ENCODE data around the gene CNTD1.

The CNTD1 gene

DNA sequence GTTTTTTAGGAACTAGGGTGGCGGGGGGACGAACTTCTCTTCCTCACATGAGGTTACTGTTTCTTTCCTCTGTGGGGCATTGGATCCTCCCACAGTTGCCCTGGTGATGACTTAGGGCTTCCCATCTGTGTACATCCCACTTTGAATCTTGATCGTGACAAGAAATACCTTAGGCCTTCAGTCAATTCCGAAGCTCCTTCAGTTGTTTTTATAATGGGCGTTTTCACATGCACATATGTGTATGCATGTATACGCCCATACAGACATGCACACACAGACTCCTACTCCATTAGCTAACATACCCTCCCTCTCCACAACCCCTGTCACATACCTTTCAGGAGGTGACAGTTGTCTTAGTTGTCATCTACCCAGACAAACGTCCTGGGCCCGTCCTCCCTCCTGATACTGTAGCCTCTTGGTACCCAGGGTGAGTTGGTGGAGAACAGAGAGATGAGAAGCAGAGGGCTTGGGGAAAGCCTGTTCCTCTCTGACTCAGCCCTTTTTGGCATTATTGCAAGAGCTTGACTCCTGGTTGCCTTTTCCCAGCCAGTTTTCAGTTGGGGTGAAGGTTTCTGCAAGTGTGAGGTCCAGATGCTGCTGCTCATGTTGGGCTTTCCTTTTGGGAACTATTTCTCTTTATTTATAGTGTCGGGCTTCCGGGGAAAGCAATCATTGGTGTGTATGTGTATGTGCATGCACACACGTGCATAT lies 43.5 kb downstream of the CNTD1 start:
- no peak overlapping the region for H3K9ac ChIP-seq (ENCODE audit: low read length)
- peaks cover 83% of the 10 kb centered on the region for H3K36me3 ChIP-seq (ENCODE audit: control insufficient read depth, insufficient read depth, low read length)
- no peak overlapping the region for H3K27ac ChIP-seq (ENCODE audit: low read depth, low read length)
- no peaks in the 10 kb centered on the region for H3K27me3 ChIP-seq (ENCODE audit: control insufficient read depth, insufficient read depth, low read length)
- no peaks in the 10 kb centered on the region for H3K4me1 ChIP-seq (ENCODE audit: control insufficient read depth, insufficient read depth, low read length)
- H3K4me3 ChIP-seq (ENCODE audit: low read depth, low read length), result no peak overlapping the region
- no peaks in the 10 kb centered on the region for H3K9me3 ChIP-seq (ENCODE audit: control insufficient read depth, insufficient read depth, low read depth, low read length)

DNA sequence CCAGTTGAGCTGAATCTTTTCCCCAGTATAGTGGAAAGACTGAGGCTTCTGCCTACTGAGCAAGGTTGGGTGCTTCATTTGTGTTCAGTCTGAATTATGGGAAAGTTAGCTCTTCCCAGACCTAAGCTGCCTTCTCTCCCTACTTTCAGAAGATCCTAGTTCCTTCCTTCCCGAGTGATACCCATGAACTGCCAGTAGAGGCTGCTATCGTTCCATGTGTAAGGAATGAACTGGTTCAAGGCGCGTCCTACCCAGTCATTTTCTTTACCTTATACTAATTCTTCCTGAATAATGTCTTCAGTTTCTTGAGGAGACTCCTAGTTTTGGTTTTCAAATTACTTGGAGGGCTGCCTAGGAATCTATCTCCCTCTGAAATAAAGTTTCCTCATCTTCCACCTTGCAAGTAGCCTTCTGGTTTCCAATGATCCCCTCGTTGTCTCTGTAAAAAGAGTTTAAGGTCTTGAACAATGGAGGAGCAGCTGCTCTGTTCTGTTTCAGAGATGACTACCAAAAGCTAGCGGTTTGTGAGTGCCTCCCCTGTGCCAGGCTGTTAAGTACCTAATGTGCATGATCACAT lies 44.8 kb downstream of the CNTD1 start:
- Histone ChIP-seq H3K4me1 (ENCODE audit: control insufficient read depth, insufficient read depth, low read length) (no peaks in the 10 kb centered on the region), H3K4me3 (ENCODE audit: low read depth, low read length) (no peak overlapping the region), H3K36me3 (ENCODE audit: control insufficient read depth, insufficient read depth, low read length) (peaks cover 70% of the 10 kb centered on the region), H3K27me3 (ENCODE audit: control insufficient read depth, insufficient read depth, low read length) (no peaks in the 10 kb centered on the region), H3K27ac (ENCODE audit: low read depth, low read length) (no peak overlapping the region), H3K9ac (ENCODE audit: low read length) (no peak overlapping the region), H3K9me3 (ENCODE audit: control insufficient read depth, insufficient read depth, low read depth, low read length) (no peaks in the 10 kb centered on the region)

DNA sequence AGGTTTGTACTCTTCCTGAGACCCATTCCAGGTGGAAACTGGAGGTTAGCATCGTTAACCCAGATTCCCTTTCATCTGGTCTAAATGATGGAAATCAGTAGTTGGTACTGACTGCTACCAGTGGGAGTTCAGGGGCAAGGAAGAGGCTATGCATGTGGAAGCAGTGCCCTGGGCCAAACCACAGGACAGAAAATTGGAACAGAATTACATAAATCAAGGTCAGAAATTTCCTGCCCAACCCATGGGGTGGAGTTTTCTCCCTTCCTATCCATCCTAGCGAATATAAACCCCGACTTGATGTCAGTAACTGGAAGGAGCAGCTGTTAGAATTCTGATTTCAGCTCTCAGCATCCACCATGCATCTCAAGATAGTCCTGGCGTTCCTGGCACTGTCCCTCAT lies 45.6 kb downstream of the CNTD1 start, which contains the start of gene AOC2:
Gene AOC2 (plus strand): TSS at position 310 of the 400 bp plus-strand sequence. CDS start 47 bp downstream, at position 357.
- Histone ChIP-seq H3K9ac (ENCODE audit: low read length) (no peak within 1 kb of the TSS), H3K27me3 (ENCODE audit: control insufficient read depth, insufficient read depth, low read length) (no peaks in the 10 kb centered on the region), H3K36me3 (ENCODE audit: control insufficient read depth, insufficient read depth, low read length) (peaks cover 62% of the 10 kb centered on the region), H3K4me3 (ENCODE audit: low read depth, low read length) (no peak within 1 kb of the TSS), H3K9me3 (ENCODE audit: control insufficient read depth, insufficient read depth, low read depth, low read length) (no peaks in the 10 kb centered on the region), H3K27ac (ENCODE audit: low read depth, low read length) (no peak within 1 kb of the TSS), H3K4me1 (ENCODE audit: control insufficient read depth, insufficient read depth, low read length) (no peaks in the 10 kb centered on the region)

DNA sequence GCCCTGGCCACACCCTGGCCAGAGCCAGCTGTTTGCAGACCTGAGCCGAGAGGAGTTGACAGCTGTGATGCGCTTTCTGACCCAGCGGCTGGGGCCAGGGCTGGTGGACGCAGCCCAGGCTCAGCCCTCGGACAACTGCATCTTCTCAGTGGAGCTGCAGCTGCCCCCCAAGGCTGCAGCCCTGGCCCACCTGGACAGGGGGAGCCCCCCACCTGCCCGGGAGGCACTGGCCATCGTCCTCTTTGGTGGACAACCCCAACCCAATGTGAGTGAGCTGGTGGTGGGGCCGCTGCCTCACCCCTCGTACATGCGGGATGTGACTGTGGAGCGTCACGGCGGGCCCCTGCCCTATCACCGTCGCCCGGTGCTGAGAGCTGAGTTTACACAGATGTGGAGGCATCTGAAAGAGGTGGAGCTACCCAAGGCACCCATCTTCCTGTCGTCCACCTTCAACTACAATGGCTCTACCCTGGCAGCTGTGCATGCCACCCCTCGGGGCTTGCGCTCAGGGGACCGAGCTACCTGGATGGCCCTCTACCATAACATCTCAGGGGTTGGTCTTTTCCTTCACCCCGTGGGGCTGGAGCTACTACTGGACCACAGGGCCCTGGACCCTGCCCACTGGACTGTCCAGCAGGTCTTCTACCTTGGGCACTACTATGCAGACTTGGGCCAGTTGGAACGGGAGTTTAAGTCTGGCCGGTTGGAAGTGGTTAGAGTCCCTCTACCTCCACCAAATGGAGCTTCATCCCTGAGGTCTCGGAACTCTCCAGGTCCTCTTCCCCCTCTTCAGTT lies 46.3 kb downstream of the CNTD1 start:
- Histone ChIP-seq H3K27me3 (ENCODE audit: control insufficient read depth, insufficient read depth, low read length) (no peaks in the 10 kb centered on the region), H3K9me3 (ENCODE audit: control insufficient read depth, insufficient read depth, low read depth, low read length) (no peaks in the 10 kb centered on the region), H3K9ac (ENCODE audit: low read length) (no peak overlapping the region), H3K36me3 (ENCODE audit: control insufficient read depth, insufficient read depth, low read length) (peaks cover 58% of the 10 kb centered on the region), H3K4me3 (ENCODE audit: low read depth, low read length) (no peak overlapping the region), H3K27ac (ENCODE audit: low read depth, low read length) (no peak overlapping the region), H3K4me1 (ENCODE audit: control insufficient read depth, insufficient read depth, low read length) (no peaks in the 10 kb centered on the region)

DNA sequence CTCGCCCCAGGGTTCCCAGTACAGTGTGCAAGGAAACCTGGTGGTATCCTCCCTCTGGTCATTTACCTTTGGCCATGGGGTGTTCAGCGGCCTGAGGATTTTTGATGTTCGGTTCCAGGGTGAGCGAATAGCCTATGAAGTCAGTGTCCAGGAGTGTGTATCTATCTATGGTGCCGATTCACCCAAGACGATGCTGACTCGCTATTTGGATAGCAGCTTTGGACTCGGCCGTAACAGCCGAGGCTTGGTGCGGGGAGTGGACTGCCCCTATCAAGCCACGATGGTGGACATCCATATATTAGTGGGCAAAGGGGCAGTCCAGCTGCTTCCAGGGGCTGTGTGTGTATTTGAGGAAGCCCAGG lies 46.9 kb downstream of the CNTD1 start:
- no peaks in the 10 kb centered on the region for H3K9me3 ChIP-seq (ENCODE audit: control insufficient read depth, insufficient read depth, low read depth, low read length)
- no peaks in the 10 kb centered on the region for H3K4me1 ChIP-seq (ENCODE audit: control insufficient read depth, insufficient read depth, low read length)
- H3K36me3 ChIP-seq (ENCODE audit: control insufficient read depth, insufficient read depth, low read length), result peaks cover 53% of the 10 kb centered on the region
- no peak overlapping the region for H3K27ac ChIP-seq (ENCODE audit: low read depth, low read length)
- H3K4me3 ChIP-seq (ENCODE audit: low read depth, low read length), result no peak overlapping the region
- no peaks in the 10 kb centered on the region for H3K27me3 ChIP-seq (ENCODE audit: control insufficient read depth, insufficient read depth, low read length)
- no peak overlapping the region for H3K9ac ChIP-seq (ENCODE audit: low read length)

DNA sequence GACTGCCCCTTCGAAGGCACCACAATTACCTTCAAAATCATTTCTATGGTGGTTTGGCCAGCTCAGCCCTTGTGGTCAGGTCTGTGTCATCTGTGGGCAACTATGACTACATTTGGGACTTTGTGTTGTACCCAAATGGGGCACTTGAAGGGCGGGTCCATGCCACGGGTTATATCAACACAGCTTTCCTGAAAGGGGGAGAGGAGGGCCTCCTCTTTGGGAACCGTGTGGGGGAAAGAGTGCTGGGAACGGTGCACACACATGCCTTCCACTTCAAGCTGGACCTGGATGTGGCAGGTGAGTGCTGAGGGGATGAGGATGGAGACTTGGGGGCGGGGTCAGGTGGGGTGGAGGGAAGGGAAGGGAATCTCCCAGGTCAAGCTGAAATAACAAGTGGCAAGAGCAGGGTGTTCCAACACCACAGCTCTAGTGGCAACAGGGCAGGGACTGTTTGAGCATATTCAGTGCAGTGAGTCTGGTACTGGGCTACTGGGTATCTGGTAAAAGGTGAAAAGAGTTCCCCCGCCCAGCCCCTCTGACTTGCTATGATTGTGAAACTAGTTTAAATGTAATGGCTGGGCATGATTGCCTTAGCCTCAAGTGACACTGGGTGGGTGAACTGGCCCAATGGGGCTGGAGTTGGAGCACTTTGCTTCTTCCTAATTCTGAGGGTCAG lies 47.4 kb downstream of the CNTD1 start:
- Histone ChIP-seq H3K4me3 (ENCODE audit: low read depth, low read length) (no peak overlapping the region), H3K27me3 (ENCODE audit: control insufficient read depth, insufficient read depth, low read length) (no peaks in the 10 kb centered on the region), H3K4me1 (ENCODE audit: control insufficient read depth, insufficient read depth, low read length) (no peaks in the 10 kb centered on the region), H3K9me3 (ENCODE audit: control insufficient read depth, insufficient read depth, low read depth, low read length) (no peaks in the 10 kb centered on the region), H3K9ac (ENCODE audit: low read length) (no peak overlapping the region), H3K36me3 (ENCODE audit: control insufficient read depth, insufficient read depth, low read length) (peaks cover 49% of the 10 kb centered on the region), H3K27ac (ENCODE audit: low read depth, low read length) (no peak overlapping the region)

DNA sequence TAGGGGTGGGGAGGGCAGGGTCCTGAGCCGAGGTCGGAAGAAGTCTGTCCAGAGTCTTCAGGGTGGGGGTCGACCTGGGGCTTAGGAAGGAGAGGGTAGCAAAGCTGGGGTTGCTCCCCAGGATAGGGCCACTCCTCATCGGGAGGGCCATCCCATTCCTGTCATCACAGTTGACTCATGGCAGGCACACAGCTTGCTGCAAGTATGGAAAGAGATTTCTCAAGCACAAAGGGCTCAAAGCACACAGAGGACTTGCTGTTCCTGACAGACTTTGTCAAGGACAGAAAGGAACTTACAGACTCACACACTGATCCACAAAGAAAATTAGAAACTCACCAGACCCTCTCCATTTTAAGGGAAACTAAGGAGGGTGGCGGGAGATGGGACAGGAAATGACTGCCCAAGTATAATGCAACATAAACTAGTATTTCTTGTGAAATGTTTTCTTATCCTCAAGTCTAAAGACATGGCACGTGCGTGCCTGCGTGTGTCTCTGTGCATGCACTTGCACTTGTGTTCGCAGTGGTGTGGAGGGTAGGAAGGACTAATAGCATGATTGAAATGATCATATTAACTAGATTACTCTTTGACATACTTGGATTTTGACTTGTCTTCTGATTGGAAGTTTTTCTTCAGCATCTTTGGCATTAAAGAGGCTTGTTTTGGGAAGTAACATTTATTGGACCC lies 48.1 kb downstream of the CNTD1 start:
- H3K27me3 ChIP-seq (ENCODE audit: control insufficient read depth, insufficient read depth, low read length), result no peaks in the 10 kb centered on the region
- peaks cover 42% of the 10 kb centered on the region for H3K36me3 ChIP-seq (ENCODE audit: control insufficient read depth, insufficient read depth, low read length)
- no peak overlapping the region for H3K4me3 ChIP-seq (ENCODE audit: low read depth, low read length)
- no peak overlapping the region for H3K27ac ChIP-seq (ENCODE audit: low read depth, low read length)
- H3K9me3 ChIP-seq (ENCODE audit: control insufficient read depth, insufficient read depth, low read depth, low read length), result no peaks in the 10 kb centered on the region
- no peak overlapping the region for H3K9ac ChIP-seq (ENCODE audit: low read length)
- no peaks in the 10 kb centered on the region for H3K4me1 ChIP-seq (ENCODE audit: control insufficient read depth, insufficient read depth, low read length)

DNA sequence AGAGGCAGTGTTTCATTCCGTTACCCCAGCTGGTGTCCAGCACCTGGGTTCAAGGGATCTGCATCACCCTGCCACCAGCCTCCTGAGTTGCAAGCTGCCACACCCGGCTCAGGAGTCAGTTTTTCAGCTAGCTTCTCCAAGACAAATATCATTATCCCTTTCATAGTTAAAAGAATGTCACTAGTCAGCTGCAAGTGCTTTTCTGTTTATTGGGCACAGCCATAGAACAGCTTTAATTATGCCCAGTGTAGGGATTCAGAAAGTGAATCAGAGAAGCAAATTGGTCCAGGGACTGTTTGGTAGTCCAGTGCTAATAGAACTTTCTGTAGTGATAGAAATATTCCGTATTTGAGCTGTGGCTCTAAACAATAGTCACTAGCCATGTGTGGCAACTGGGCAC lies 49.4 kb downstream of the CNTD1 start:
- Histone ChIP-seq H3K4me1 (ENCODE audit: control insufficient read depth, insufficient read depth, low read length) (no peaks in the 10 kb centered on the region), H3K4me3 (ENCODE audit: low read depth, low read length) (no peak overlapping the region), H3K9me3 (ENCODE audit: control insufficient read depth, insufficient read depth, low read depth, low read length) (no peaks in the 10 kb centered on the region), H3K27me3 (ENCODE audit: control insufficient read depth, insufficient read depth, low read length) (no peaks in the 10 kb centered on the region), H3K9ac (ENCODE audit: low read length) (no peak overlapping the region), H3K27ac (ENCODE audit: low read depth, low read length) (no peak overlapping the region), H3K36me3 (ENCODE audit: control insufficient read depth, insufficient read depth, low read length) (peaks cover 29% of the 10 kb centered on the region)

DNA sequence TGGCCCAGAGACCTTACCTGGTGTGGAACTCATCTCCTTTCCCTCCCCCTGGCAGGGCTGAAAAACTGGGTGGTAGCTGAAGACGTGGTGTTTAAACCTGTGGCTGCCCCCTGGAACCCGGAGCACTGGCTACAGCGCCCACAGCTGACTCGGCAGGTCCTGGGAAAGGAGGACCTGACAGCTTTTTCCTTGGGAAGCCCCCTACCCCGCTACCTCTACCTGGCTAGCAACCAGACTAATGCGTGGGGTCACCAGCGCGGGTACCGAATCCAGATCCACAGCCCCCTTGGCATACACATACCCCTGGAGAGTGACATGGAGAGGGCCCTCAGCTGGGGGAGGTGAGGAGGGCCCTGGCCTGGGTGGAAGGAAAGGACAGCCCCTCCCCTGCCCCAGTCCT lies 50.4 kb downstream of the CNTD1 start:
- H3K4me1 ChIP-seq (ENCODE audit: control insufficient read depth, insufficient read depth, low read length), result no peaks in the 10 kb centered on the region

DNA sequence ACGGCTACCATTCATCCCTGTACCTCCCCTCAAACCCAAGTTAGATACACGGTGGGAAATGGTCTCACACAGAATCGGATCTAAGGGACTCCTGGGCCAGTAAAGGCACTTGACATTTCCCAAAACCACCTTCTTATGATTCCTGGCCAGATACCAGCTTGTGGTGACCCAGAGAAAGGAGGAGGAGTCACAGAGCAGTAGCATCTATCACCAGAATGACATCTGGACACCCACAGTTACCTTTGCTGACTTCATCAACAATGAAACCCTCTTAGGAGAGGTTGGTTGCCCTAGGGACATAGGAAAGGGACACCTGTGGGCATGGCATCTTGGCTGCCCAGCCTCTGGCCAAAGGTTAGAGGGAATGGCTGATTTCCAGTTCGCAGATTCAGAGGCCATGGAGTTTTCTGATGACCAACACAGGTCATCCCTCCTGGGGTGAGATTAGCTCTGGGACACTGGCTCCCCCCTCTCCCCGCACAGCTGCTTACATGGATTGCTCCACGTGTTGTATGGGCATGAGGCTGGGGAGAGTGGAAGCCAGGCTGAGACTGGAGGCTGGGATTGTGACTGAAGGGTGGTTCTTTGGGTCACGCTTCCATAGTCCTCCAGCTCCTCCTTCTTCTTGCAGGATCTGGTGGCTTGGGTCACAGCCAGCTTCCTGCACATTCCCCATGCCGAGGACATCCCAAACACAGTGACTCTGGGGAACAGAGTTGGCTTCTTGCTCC lies 51.0 kb downstream of the CNTD1 start:
- no peak overlapping the region for H3K4me3 ChIP-seq (ENCODE audit: low read depth, low read length)
- H3K27me3 ChIP-seq (ENCODE audit: control insufficient read depth, insufficient read depth, low read length), result no peaks in the 10 kb centered on the region
- H3K4me1 ChIP-seq (ENCODE audit: control insufficient read depth, insufficient read depth, low read length), result no peaks in the 10 kb centered on the region
- H3K9me3 ChIP-seq (ENCODE audit: control insufficient read depth, insufficient read depth, low read depth, low read length), result no peaks in the 10 kb centered on the region
- no peak overlapping the region for H3K27ac ChIP-seq (ENCODE audit: low read depth, low read length)
- no peak overlapping the region for H3K9ac ChIP-seq (ENCODE audit: low read length)
- H3K36me3 ChIP-seq (ENCODE audit: control insufficient read depth, insufficient read depth, low read length), result peaks cover 14% of the 10 kb centered on the region

More for the DNA sequence above, 50.4 kb downstream of the CNTD1 start:
- no peak overlapping the region for H3K4me3 ChIP-seq (ENCODE audit: low read depth, low read length)
- no peak overlapping the region for H3K27ac ChIP-seq (ENCODE audit: low read depth, low read length)
- H3K9me3 ChIP-seq (ENCODE audit: control insufficient read depth, insufficient read depth, low read depth, low read length), result no peaks in the 10 kb centered on the region
- H3K27me3 ChIP-seq (ENCODE audit: control insufficient read depth, insufficient read depth, low read length), result no peaks in the 10 kb centered on the region
- peaks cover 20% of the 10 kb centered on the region for H3K36me3 ChIP-seq (ENCODE audit: control insufficient read depth, insufficient read depth, low read length)
- H3K9ac ChIP-seq (ENCODE audit: low read length), result no peak overlapping the region

All from HUES6 (cell line).